Progenitor cell of endocrine pancreas (in vitro differentiated cells): ENCODE measurements around the gene RAP1GAP2. TPM values are rescaled to one million over a fixed set of nuclear protein-coding genes. Genes with fewer than 3 reads are reported as not detected.

Experiments used
- DNase-seq: peaks from one replicate; pipeline ENCODE4 v3.0.0; 2021; ENCODE audit warnings: low spot score; ENCODE audit not compliant: unreplicated experiment
- H3K27ac Mint-ChIP-seq: 2 replicates; pipeline ENCODE4 v1.8.0; 2021; ENCODE audit warnings: mild to moderate bottlenecking, moderate library complexity, mixed read lengths
- H3K27me3 Mint-ChIP-seq: 2 replicates; pipeline ENCODE4 v1.8.0; 2021; ENCODE audit warnings: mixed read lengths
- H3K36me3 Mint-ChIP-seq: 2 replicates; pipeline ENCODE4 v1.8.0; 2022; ENCODE audit warnings: mixed read lengths; ENCODE audit not compliant: insufficient read depth
- H3K4me1 Mint-ChIP-seq: 2 replicates; pipeline ENCODE4 v1.8.0; 2021; ENCODE audit warnings: low read depth, mixed read lengths
- H3K4me3 Mint-ChIP-seq: 2 replicates; pipeline ENCODE4 v1.8.0; 2021; ENCODE audit warnings: low read depth, mild to moderate bottlenecking, moderate library complexity, mixed read lengths
- H3K9me3 Mint-ChIP-seq: 2 replicates; pipeline ENCODE4 v1.8.0; 2021; ENCODE audit warnings: low read depth, mixed read lengths
- total RNA-seq: library from RNA; stranded (reverse); gene quantifications from 2 replicates; pipeline ENCODE4 v1.2.1, GENCODE V29; 2021
- TF ChIP-seq, protein P1 (sequence below): fragments of 200-600 bp; sonication (generic); IDR thresholded peaks from one replicate; pipeline ENCODE4 v1.5.0; 2021; ENCODE audit warnings: antibody characterized with exemption, mild to moderate bottlenecking; ENCODE audit not compliant: unreplicated experiment

The RAP1GAP2 gene
- total RNA-seq, 1 donor from 2014 or later, result 116 TPM

DNA sequence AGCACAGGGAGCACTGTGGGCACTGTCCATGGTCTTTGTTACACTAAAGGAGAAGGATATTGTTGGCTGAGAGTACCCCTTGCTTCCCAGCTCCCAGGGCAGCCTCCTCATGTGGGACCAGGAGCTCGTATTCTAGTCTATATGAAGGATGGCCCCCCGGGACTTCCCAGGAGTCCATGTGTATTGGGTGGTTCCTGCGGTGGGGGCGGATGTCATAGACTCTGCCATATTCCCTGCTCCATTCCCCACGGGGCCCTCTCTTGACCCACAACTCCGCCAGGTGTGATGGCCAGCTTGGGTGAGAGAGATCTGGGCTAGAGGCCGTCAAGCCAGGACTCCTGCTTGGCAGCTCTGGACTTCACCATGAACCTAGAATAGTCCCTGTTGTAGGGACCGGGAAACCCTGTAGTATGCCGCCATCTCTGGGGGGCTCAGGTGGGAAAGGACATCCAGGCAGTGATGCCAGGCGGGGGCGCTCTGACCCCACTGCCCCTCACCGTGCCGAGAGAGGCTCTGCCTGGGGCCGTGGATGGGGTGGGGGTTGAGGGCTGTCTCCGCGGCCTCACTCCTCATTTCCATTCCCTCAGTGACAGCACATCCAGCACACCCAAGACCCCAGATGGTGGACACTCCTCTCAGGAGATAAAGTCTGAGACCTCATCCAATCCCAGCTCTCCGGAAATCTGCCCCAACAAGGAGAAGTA lies 229.3 kb downstream of the RAP1GAP2 start:
- H3K4me3 Mint-ChIP-seq, result no peak overlapping the region
- peaks cover 48% of the 10 kb centered on the region for H3K36me3 Mint-ChIP-seq
- H3K27ac Mint-ChIP-seq, result no peak overlapping the region
- H3K27me3 Mint-ChIP-seq, result no peaks in the 10 kb centered on the region
- H3K9me3 Mint-ChIP-seq, result peaks cover 26% of the 10 kb centered on the region
- TF ChIP-seq, protein P1, sequence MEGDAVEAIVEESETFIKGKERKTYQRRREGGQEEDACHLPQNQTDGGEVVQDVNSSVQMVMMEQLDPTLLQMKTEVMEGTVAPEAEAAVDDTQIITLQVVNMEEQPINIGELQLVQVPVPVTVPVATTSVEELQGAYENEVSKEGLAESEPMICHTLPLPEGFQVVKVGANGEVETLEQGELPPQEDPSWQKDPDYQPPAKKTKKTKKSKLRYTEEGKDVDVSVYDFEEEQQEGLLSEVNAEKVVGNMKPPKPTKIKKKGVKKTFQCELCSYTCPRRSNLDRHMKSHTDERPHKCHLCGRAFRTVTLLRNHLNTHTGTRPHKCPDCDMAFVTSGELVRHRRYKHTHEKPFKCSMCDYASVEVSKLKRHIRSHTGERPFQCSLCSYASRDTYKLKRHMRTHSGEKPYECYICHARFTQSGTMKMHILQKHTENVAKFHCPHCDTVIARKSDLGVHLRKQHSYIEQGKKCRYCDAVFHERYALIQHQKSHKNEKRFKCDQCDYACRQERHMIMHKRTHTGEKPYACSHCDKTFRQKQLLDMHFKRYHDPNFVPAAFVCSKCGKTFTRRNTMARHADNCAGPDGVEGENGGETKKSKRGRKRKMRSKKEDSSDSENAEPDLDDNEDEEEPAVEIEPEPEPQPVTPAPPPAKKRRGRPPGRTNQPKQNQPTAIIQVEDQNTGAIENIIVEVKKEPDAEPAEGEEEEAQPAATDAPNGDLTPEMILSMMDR, result no peak
- no peak for DNase-seq
- H3K4me1 Mint-ChIP-seq, result no peaks in the 10 kb centered on the region

DNA sequence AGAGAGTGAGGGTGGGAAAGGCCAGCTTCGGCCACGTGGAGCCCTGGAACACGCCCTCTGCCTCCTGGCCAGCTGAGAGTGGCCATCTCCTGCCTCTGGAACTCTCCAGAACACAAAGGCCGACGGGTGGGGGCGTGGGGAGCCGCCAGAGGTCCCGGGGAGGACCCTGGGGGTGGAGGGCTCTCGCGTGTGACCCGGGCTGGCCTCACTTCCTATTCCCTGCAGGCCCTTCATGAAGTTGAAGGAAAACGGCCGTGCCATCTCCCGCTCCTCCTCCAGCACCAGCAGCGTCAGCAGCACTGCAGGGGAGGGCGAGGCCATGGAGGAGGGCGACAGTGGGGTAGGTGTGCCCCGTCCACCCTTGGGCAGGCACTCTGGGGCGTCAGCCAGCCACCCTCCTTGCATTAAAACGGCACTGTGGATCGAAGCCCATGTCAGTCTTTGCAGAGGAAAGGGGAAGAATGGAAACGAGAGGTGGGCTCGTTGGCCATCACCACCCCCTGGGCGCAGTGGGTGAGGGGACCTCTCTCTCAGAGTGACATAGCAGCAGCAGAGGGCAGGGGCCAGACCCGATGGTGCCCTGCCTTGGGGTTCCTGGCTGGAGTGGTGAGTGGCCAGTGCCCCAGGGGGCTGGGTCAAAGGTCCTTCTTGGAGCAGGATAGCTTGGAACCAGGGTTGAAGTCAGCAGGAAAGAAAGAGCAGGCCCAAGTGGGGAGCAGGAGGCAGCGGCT lies 230.1 kb downstream of the RAP1GAP2 start:
- no peak overlapping the region for H3K4me3 Mint-ChIP-seq
- no peaks in the 10 kb centered on the region for H3K4me1 Mint-ChIP-seq
- peaks cover 22% of the 10 kb centered on the region for H3K9me3 Mint-ChIP-seq
- TF ChIP-seq, protein P1, result no peak
- DNase-seq, result no peak
- no peak overlapping the region for H3K27ac Mint-ChIP-seq
- peaks cover 43% of the 10 kb centered on the region for H3K36me3 Mint-ChIP-seq
- H3K27me3 Mint-ChIP-seq, result no peaks in the 10 kb centered on the region

DNA sequence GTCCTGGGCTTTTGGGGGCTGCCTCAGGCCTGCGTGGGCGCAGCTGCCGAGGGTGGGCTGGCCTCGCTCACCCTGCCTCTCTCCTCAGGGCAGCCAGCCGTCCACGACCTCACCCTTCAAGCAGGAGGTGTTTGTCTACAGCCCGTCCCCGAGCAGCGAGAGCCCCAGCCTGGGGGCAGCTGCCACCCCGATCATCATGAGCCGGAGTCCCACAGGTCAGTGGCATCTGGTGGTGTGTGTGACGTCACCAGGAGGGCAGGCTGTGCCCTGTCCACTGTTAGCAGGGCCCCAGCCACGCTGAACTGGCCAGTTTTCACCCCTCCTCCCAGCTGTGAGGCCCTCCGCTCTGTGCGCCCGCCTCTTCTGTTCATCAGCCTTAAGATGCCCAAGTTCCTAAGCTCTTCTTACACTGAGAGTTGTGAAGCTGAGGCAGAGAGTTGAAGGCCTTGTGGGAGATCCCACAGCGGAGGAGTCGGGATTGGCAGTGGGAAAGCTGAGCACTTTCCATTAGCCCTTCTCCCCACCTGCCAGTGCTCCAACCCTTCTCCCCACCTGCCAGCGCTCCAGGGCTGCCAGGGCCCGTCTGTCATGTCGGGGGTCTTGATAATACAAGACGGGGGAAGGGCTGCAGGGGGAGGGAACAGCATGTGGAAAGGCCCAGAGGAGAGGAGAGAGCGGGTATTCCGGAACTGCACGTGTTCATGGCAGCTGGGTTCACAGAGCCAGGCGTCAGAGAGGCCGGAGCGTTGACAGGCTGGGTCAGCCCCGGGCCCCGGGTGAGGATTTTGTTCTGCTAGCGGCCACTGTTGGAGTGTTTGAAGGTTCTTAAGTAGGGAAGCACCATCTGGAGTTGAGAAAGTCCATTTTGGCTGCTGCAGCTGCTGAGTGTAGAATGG lies 230.9 kb downstream of the RAP1GAP2 start:
- H3K4me1 Mint-ChIP-seq, result no peaks in the 10 kb centered on the region
- peaks cover 34% of the 10 kb centered on the region for H3K36me3 Mint-ChIP-seq
- TF ChIP-seq, protein P1, result no peak
- H3K4me3 Mint-ChIP-seq, result no peak overlapping the region
- DNase-seq, result no peak
- peaks cover 17% of the 10 kb centered on the region for H3K9me3 Mint-ChIP-seq
- no peak overlapping the region for H3K27ac Mint-ChIP-seq
- H3K27me3 Mint-ChIP-seq, result no peaks in the 10 kb centered on the region

DNA sequence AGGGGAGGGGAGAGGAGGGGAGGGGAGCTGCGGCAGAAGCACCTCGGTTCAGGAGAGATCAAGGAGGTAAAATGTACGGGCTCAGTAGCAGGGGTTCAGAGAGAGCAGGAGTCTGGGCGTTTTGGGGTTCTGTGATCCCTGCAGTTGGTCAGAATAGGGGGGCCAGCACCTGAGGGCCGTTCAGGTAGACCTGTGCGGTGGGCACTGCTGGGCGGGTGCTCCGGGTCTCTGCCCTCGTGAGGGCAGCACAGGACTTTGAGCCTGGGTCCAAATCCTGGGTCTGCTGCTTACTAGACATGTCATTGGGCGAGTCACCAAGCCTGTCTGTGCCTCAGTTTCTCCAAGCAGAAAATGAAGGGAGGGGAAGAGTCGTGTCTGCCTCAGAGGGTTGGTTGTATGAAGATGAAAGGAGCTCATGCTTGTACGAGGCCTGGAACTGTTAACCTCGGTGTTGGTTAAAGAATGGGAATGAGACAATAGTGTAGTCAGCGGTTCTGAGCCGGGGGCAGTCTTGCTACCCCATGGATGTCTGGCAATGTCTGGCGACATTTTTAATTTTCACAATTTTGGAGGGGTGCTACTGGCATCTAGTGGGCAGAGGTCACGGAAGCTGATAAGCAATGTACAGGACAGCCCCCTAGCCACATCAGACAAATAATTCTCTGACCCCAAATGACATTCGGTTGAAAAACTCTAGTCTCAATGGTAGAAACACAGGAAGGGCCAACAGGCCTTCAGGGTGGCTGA lies 231.7 kb downstream of the RAP1GAP2 start:
- TF ChIP-seq, protein P1, result no peak
- no peak for DNase-seq
- peak overlapping the region; percentile 73 for H3K27ac Mint-ChIP-seq
- H3K36me3 Mint-ChIP-seq, result peaks cover 26% of the 10 kb centered on the region
- no peak overlapping the region for H3K4me3 Mint-ChIP-seq
- H3K4me1 Mint-ChIP-seq, result no peaks in the 10 kb centered on the region
- H3K9me3 Mint-ChIP-seq, result peaks cover 10% of the 10 kb centered on the region
- no peaks in the 10 kb centered on the region for H3K27me3 Mint-ChIP-seq
